H7 (cell line): Measurements from ENCODE around the gene TLCD3A. TPM values are rescaled to one million over a fixed set of nuclear protein-coding genes. Genes with fewer than 3 reads are reported as not detected.
"Not testable (repeated sequence)": the region's sequence is repeated elsewhere in the genome, so short reads cannot be mapped to it uniquely, and the experiment has no call there.

ENCODE experiments used
- DNase-seq: peaks from one replicate; pipeline ENCODE4 v3.0.0; 2012
- H3K27me3 ChIP-seq: 2 replicates; pipeline ENCODE4 v1.6.0; 2011; ENCODE audit warnings: mild to moderate bottlenecking, low read length; ENCODE audit not compliant: control insufficient read depth, insufficient read depth
- H3K36me3 ChIP-seq: replicated peaks from 2 replicates; pipeline ENCODE4 v1.5.1; 2011; ENCODE audit warnings: low read length; ENCODE audit not compliant: control insufficient read depth, insufficient read depth
- H3K4me3 ChIP-seq: 2 replicates; pipeline ENCODE4 v1.5.1; 2011; ENCODE audit warnings: low read depth, mild to moderate bottlenecking, control low read depth, low read length, moderate library complexity; ENCODE audit not compliant: insufficient read depth
- total RNA-seq: library from RNA; depleted of rRNA; stranded (reverse); fragments of >200 nt; shearing (Covaris generic); gene quantifications from 2 replicates; pipeline ENCODE4 v1.2.3, GENCODE V29; 2014

TLCD3A gene
- total RNA-seq, 1 experiment from 2014 or later, result 11.0 TPM

DNA sequence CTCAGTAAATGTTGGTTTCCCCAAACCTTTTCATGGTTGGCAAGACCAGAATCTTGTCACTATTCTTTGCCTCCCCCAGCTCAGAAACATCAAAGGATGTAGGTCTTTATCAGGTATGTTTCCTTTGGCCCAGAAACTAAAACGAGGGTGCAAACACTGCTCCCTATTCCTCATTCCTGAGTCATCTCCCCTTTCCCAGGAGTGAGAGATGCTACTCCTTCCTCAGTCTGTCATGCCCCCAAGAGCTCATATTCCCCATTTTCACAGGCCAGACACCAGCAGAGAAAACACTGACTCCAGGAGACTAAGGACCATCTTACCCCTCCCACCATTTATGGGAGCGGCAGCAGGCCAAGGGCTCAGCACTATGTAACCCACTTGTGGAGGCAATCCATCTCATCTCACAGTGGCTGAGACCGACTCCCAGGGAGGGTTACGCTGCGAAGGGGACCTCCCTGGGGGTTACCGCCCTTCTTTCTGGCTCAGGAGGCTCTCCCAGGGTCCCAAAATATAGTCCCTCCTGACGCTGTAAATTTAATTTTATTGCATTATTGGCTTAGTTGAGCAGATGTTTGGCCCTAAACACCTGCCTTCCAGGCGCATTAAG lies 18.1 kb downstream of the TLCD3A start:
- peaks cover 25% of the 10 kb centered on the region for H3K36me3 ChIP-seq
- H3K4me3 ChIP-seq, result no peak overlapping the region
- DNase-seq, result no peak
- H3K27me3 ChIP-seq, result no peaks in the 10 kb centered on the region

DNA sequence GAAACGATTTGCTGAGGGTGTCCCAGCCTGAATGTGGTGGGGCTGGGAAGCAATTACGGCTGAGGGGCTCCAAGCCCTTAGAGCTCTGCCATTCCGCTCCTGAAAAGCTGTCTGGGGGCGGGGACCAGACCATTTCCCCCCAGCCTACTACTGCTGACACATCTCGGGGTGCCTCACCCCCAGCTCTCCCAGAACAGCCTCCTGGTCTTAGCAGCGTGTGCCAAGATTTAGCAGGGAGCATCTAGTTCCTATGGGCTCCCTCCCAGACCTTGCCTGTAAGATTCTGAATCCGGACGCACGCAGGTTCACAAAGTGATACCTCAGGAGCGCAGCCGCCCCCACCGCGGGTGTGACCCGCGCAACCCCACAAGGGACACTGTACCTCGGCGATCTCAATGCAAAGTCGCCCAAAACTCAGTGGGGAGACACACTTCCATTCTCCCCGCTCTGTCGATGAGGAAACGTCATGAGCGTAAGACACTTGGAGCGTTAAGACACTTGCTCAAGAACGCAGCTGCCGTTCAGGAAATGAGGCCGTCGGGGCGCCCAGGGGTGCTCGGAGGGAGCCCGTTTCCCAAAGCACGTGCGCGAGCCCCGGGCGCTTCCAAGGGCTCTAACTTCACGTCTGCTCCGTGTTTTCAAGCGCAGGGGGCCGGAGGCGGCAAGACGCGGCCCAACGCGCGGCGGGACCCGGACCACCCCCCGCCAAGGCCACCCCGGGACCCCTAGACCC lies 19.0 kb downstream of the TLCD3A start:
- DNase-seq, result peak; percentile 66

DNA sequence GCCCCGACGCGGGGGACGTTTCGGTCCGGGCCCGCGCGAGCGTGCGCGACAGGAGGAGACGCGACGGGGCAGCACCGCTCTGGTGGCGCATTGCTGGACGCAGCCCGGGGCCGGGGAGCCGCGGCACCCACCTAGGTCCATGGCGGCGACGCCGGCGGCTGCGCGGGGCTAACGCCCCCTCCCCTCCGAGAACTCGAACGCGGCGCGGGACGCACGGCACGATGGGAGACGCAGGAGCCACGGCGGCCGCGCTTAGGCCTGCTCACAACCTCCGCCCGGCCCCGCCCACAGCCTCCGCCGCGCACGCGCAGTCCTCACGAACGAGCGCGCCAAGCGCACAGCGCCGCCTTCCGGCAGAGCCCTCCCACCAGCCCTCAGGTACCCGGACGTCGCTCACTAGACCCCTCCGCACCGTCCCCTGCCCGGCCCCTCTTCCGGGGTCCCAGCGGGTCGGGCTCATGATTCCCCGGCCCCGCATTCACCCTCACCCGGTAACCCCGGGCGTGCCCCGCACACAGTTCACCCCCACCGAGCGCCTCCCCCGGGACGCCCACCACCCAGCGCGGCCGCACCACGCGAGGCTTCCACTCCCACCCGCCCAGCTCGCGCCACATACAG lies 19.7 kb downstream of the TLCD3A start, which contains the start of gene GEMIN4:
TSS of gene GEMIN4 (minus strand) at position 263 of the 618 bp plus-strand sequence. CDS start at position 141, 122 bp downstream.
- peak; percentile 99 for DNase-seq
- H3K27me3 ChIP-seq, result no peaks in the 10 kb centered on the region
- peaks cover 12% of the 10 kb centered on the region for H3K36me3 ChIP-seq
- peak within 1 kb of the TSS; percentile 83 for H3K4me3 ChIP-seq

More for the DNA sequence above, 19.0 kb downstream of the TLCD3A start:
- no peaks in the 10 kb centered on the region for H3K27me3 ChIP-seq
- peaks cover 16% of the 10 kb centered on the region for H3K36me3 ChIP-seq
- H3K4me3 ChIP-seq, result peak overlapping the region; percentile 83

DNA sequence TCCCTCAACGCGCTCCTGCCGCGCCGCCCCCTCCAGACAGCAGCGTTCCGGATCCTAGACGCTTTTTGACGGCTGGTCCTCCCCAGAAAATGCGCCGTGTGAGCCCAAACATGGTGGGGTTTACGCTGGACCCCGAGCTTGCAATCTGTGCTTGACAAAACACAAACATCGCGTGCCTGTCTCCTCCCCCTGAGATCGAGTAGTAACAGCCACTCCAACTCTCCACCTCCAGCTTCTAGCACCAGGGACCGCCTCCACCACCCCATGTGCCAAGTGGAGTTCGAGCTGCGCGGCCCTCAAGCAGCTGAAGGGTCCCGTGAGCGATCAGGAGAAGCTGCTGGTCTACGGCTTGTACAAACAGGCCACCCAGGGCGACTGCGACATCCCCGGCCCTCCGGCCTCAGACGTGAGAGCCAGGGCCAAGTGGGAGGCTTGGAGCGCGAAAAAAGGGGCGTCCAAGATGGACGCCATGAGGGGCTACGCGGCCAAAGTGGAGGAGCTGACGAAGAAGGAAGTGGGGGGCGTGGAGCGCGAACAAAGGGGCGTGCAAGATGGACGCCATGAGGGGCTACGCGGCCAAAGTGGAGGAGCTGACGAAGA lies 20.3 kb downstream of the TLCD3A start:
- Histone ChIP-seq H3K27me3 (no peaks in the 10 kb centered on the region), H3K36me3 (peaks cover 6% of the 10 kb centered on the region), H3K4me3 (peak overlapping the region; percentile 83)
- DNase-seq, result peak; percentile 80

DNA sequence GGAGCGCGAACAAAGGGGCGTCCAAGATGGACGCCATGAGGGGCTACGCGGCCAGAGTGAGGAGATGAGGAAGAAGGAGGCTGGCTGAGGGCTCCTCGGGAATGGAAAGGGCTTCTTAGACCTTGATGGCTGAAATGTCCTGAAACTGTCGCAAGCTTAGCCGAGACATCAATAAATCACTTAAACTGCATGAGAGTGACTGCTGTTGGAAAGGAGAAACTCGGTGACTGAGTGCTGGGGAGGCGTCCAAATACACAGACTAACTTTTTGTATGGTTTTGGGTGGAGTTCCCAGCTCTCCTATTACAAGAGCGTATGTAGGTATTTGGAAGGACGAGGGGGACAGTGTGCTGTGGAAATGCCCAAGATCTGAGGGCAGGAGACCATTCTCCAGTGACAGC lies 21.0 kb downstream of the TLCD3A start:
- H3K4me3 ChIP-seq, result no peak overlapping the region
- H3K36me3 ChIP-seq, result peaks cover 2% of the 10 kb centered on the region; the same call in 1 of the 2 replicates
- H3K27me3 ChIP-seq, result no peaks in the 10 kb centered on the region
- DNase-seq, result no peak

DNA sequence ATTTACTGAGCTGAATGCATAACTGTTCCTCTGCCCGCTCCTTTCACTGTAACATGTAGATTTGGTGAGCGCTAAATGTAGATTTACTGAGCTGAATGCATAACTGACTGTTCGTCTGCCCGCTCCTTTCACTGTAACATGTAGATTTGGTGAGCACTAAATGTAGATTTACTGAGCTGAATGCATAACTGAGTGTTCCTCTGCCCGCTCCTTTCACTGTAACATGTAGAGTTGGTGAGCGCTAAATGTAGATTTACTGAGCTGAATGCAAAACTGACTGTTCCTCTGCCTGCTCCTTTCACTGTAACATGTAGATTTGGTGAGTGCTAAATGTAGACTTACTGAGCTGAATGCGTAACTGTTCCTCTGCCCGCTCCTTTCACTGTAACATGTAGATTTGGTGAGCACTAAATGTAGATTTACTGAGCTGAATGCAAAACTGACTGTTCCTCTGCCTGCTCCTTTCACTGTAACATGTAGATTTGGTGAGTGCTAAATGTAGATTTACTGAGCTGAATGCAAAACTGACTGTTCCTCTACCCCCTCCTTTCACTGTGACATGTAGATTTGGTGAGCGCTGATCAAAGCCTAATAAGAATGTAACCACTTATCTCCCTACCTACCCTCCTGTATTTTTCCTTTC lies 23.0 kb downstream of the TLCD3A start:
- H3K27me3 ChIP-seq, H3K36me3 ChIP-seq, DNase-seq, H3K4me3 ChIP-seq: not testable (repeated sequence)

DNA sequence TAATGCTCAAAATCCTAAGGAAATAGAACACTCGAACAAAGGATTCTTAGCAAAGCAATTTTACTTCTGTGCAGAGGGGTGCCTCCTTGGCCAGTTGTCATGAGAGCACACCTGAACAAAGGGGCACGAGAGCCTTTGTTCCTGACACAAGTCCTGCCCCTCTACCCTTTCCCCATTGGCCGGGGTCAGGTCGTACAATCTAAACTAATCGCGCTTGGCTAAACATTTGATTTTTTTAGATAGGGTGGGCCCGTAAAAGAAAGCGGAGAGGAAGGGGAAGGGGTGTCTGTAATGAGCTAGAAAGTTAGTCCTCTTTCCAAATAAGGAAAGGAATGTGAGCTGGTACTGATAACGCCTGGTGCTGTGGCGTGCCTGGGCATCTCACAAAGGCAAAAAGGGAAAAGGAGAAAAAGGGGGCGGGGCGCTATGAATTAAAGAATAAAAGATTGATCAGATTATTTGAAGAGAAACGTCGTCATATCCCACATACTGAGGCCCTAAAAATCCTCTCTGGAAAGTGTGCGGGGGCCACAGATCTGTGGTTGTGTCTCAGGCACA lies 23.7 kb downstream of the TLCD3A start:
- H3K4me3 ChIP-seq, DNase-seq, H3K36me3 ChIP-seq, H3K27me3 ChIP-seq: not testable (repeated sequence)

DNA sequence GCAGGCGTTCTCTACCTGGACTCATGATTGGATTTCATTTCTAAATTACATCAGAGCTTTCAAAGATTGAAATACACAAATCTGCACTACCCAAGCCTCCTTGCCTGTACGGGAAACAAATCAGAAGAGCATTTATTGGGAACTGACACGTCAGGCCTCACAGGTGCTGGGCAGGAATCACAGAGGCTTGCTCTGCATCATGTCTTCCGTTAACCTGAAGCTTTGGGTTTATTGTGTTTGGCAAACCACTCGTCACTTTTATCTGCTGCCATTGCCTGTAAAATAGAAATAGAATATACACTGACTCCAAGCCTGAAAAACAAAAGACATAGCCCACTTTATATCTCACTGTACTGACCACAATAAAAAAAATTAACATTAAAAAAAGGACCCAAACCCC lies 27.6 kb downstream of the TLCD3A start:
- H3K36me3 ChIP-seq, result peaks cover 12% of the 10 kb centered on the region
- H3K4me3 ChIP-seq, result no peak overlapping the region
- DNase-seq, result no peak
- H3K27me3 ChIP-seq, result no peaks in the 10 kb centered on the region

DNA sequence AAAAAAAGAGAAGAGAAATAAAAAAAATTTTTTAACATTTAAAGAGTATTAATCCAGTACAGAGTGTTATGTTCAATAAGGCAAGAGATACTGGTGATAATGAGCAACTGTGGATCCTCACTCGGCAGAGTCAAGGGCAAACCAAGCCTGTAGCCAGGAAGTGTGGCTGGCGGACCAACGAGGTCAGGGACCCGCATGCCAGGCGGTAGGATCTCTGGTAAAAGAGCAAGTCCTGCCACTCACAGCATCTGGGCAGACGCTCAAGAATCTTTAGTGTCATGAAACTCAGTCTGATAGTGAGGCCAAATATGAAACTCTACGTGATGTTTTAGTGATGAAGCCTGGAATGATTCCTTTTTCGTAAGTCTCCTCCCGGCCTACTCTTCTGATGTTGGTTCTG lies 28.0 kb downstream of the TLCD3A start:
- no peak for DNase-seq
- Histone ChIP-seq H3K36me3 (peaks cover 12% of the 10 kb centered on the region), H3K27me3 (no peaks in the 10 kb centered on the region), H3K4me3 (no peak overlapping the region)

DNA sequence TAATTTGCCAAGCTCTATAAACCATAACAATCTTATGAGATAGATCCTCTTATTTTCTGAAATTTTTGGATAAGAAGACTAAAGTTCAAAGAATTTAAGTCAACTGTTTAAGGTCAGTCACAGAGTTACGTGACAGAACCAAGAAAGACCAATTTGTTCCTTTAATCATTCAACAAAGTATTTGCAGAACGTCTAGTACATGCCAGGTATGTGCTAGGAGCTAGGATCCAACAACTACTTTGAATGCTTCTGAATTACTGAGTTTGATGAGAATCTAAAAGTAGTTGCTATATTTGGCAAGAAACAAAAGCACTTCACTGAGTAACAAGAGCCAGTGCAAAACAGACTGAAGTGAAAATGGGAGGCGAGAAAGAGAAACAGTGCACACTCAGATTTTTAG lies 34.7 kb downstream of the TLCD3A start:
- no peak overlapping the region for H3K4me3 ChIP-seq
- DNase-seq, result no peak
- no peaks in the 10 kb centered on the region for H3K27me3 ChIP-seq
- peaks cover 26% of the 10 kb centered on the region for H3K36me3 ChIP-seq

DNA sequence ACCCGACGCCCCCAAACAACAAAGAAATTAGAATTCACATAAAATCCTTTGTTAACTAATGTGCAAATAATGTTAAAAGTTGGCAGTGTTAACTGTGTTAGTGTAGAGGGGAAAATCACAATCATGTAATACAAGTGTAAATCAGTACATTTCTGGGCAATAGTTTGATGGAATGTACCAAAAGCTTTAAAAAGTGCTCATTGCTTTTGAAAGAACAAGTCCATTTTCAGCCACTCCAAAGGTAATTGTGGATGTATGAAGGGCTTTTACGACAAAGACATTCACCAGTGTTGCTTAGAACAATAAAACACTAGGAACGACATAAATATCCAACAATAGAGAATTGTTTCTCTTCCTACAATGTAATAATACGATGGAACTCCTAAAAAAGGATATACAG lies 40.6 kb downstream of the TLCD3A start:
- H3K27me3 ChIP-seq, result no peaks in the 10 kb centered on the region
- H3K4me3 ChIP-seq, result no peak overlapping the region
- H3K36me3 ChIP-seq, result peaks cover 41% of the 10 kb centered on the region
- DNase-seq, result no peak

DNA sequence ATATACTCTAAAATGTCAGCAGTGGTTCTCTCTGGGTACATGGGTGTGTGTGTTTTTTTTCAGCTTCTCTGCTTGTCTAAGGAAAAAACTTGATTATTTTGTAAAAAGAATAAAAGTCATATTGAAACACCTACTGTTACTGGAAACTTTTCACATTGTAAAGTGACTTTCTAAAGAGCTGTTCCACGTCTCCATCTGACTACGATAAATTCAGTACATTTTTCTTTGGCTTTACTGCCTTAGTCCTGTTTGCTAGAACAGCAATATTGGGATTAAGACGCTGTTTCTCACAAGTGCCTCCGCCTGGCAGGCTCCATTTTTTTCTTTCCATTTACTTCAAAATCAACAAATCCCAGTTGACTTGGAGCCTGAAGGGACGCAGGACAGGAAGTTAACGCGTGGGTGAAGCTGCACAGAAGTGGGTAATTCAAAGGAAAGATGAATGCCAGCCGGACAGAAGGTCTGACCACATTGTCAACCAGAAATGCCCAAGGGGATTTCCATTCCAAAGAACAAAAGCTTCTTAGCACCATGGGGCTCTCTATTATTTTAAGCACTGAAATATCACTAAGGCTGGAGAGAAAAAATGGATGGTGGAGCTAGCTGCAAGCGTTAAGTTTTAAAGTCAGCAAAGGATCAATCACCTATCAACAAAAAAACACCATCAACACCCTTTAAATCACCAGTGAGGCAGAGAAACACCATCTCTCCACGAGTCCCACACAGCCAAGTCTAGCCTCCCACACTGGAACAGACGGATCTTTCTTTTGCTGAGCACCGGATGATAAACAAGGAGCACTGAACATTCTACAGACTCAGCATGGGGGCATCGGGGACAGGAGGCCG lies 41.3 kb downstream of the TLCD3A start:
- no peak overlapping the region for H3K4me3 ChIP-seq
- DNase-seq, result no peak
- H3K36me3 ChIP-seq, result peaks cover 45% of the 10 kb centered on the region
- no peaks in the 10 kb centered on the region for H3K27me3 ChIP-seq

DNA sequence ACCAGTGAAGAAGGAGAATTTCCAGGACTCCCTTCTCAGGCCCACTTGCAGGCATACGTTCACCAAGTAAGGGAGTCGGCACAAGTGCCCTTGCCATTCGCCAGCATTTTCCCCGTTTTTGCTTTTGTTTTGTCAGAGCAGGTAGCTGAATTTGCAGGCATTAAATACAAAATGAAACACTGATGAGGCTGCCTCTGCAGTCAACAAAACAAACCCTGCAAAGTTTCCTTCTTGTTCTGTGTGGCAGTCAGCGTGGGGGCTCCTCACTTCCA lies 41.9 kb downstream of the TLCD3A start:
- Histone ChIP-seq H3K4me3 (no peak overlapping the region), H3K36me3 (peaks cover 43% of the 10 kb centered on the region), H3K27me3 (no peaks in the 10 kb centered on the region)
- DNase-seq, result no peak

DNA sequence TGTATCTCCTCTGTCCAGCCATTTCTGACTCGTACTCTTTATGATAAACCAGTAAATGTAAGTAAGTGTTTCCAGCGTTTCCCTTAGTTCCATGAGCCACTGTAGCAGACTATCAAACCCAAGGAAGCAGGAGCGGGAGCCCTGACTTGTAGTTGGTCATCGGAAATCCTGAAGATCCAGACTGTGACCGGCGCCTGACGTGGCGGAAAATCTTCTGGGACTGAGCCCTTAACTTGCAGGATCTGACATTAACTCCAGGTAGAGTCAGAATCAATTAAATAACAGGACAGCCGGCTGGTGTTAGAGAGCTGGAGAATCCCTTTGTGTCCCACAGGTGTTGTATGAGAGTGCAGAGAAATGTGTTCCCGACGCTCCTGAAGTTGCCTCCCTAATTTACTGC lies 45.7 kb downstream of the TLCD3A start:
- Histone ChIP-seq H3K4me3 (no peak overlapping the region), H3K27me3 (no peaks in the 10 kb centered on the region), H3K36me3 (peaks cover 23% of the 10 kb centered on the region)
- DNase-seq, result no peak
